Bronchial smooth muscle cell (primary cell): ENCODE data around the gene KRTAP6-3. TPM values are rescaled to one million over a fixed set of nuclear protein-coding genes. Genes with fewer than 3 reads are reported as not detected.

Experiments used
- total RNA-seq: library from RNA; depleted of rRNA; stranded (reverse); fragments of >200 nt; gene quantifications from 2 replicates; pipeline ENCODE4 v1.2.1, GENCODE V29; 2014

Gene KRTAP6-3
- total RNA-seq: not detected in 2 replicates

GRCh38 chr21:30592140-30592539 lies at the start of gene KRTAP6-3:
Gene KRTAP6-3 (plus strand): TSS chr21:30592440. CDS start chr21:30592446, 6 bp downstream.

GRCh38 chr21:30561264-30561895 lies 30.9 kb upstream of the KRTAP6-3 start, which contains the start of gene KRTAP19-7:
Gene KRTAP19-7 (minus strand): TSS chr21:30561314. CDS start chr21:30561289, 25 bp downstream.

GRCh38 chr21:30590297-30590696 lies 1.9 kb upstream of the KRTAP6-3 start, which contains the start of gene KRTAP22-2:
Gene KRTAP22-2 (minus strand): TSS chr21:30590397.

GRCh38 chr21:30598802-30599201 lies 6.6 kb downstream of the KRTAP6-3 start, which contains the start of gene KRTAP6-2:
Gene KRTAP6-2 (minus strand): TSS chr21:30598902. CDS start chr21:30598874, 28 bp downstream.

GRCh38 chr21:30600787-30601186 lies 8.5 kb downstream of the KRTAP6-3 start, which contains the start of gene KRTAP22-1:
Gene KRTAP22-1 (plus strand): TSS chr21:30601087.

GRCh38 chr21:30613836-30614235 lies 21.6 kb downstream of the KRTAP6-3 start, which contains the start of gene KRTAP6-1:
Gene KRTAP6-1 (minus strand): TSS chr21:30613930. CDS start chr21:30613904, 26 bp downstream.

GRCh38 chr21:30616125-30616524 lies 23.9 kb downstream of the KRTAP6-3 start, which contains the start of gene KRTAP20-1:
Gene KRTAP20-1 (plus strand): TSS chr21:30616425. CDS start chr21:30616455, 30 bp downstream.

GRCh38 chr21:30620522-30620921 lies 28.3 kb downstream of the KRTAP6-3 start, which contains the start of gene KRTAP20-4:
Gene KRTAP20-4 (plus strand): TSS chr21:30620627.

GRCh38 chr21:30634906-30635305 lies 42.7 kb downstream of the KRTAP6-3 start, which contains the start of gene KRTAP20-2:
Gene KRTAP20-2 (plus strand): TSS chr21:30635206. CDS start chr21:30635264, 58 bp downstream.

GRCh38 chr21:30642564-30642963 lies 50.3 kb downstream of the KRTAP6-3 start, which contains the start of gene KRTAP20-3:
Gene KRTAP20-3 (plus strand): TSS chr21:30642864.

Other genes with a start within 250 kb of the KRTAP6-3 start
- not detected in 2 replicates for gene KRTAP23-1, start 243.8 kb upstream of the KRTAP6-3 start, total RNA-seq
- not detected in 2 replicates for gene KRTAP13-2, start 220.2 kb upstream of the KRTAP6-3 start, total RNA-seq
- not detected in 2 replicates for gene KRTAP13-1, start 196.4 kb upstream of the KRTAP6-3 start, total RNA-seq
- not detected in 2 replicates for gene KRTAP13-3, start 166.5 kb upstream of the KRTAP6-3 start, total RNA-seq
- gene KRTAP13-4, start 162.2 kb upstream of the KRTAP6-3 start, total RNA-seq: not detected in 2 replicates
- gene KRTAP15-1, start 152.2 kb upstream of the KRTAP6-3 start, total RNA-seq: not detected in 2 replicates
- not detected in 2 replicates for gene KRTAP19-1, start 112.1 kb upstream of the KRTAP6-3 start, total RNA-seq
- gene KRTAP19-2, start 105.0 kb upstream of the KRTAP6-3 start, total RNA-seq: not detected in 2 replicates
- gene KRTAP19-3, start 100.4 kb upstream of the KRTAP6-3 start, total RNA-seq: not detected in 2 replicates
- gene KRTAP19-4, start 95.3 kb upstream of the KRTAP6-3 start, total RNA-seq: not detected in 2 replicates
- not detected in 2 replicates for gene KRTAP19-5, start 90.3 kb upstream of the KRTAP6-3 start, total RNA-seq
- not detected in 2 replicates for gene KRTAP19-6, start 50.6 kb upstream of the KRTAP6-3 start, total RNA-seq
- not detected in 2 replicates for gene KRTAP19-7, start 31.1 kb upstream of the KRTAP6-3 start, total RNA-seq
- not detected in 2 replicates for gene KRTAP22-2, start 2.0 kb upstream of the KRTAP6-3 start, total RNA-seq
- not detected in 2 replicates for gene KRTAP6-2, start 6.5 kb downstream of the KRTAP6-3 start, total RNA-seq
- gene KRTAP22-1, start 8.6 kb downstream of the KRTAP6-3 start, total RNA-seq: not detected in 2 replicates
- not detected in 2 replicates for gene KRTAP6-1, start 21.5 kb downstream of the KRTAP6-3 start, total RNA-seq
- not detected in 2 replicates for gene KRTAP20-1, start 24.0 kb downstream of the KRTAP6-3 start, total RNA-seq
- gene KRTAP20-4, start 28.2 kb downstream of the KRTAP6-3 start, total RNA-seq: not detected in 2 replicates
- not detected in 2 replicates for gene KRTAP20-2, start 42.8 kb downstream of the KRTAP6-3 start, total RNA-seq
- gene KRTAP20-3, start 50.4 kb downstream of the KRTAP6-3 start, total RNA-seq: not detected in 2 replicates
- gene KRTAP21-3, start 126.3 kb downstream of the KRTAP6-3 start, total RNA-seq: not detected in 2 replicates
- not detected in 2 replicates for gene KRTAP21-2, start 154.8 kb downstream of the KRTAP6-3 start, total RNA-seq
- gene KRTAP21-1, start 163.0 kb downstream of the KRTAP6-3 start, total RNA-seq: not detected in 2 replicates
- not detected in 2 replicates for gene KRTAP8-1, start 220.8 kb downstream of the KRTAP6-3 start, total RNA-seq
- gene KRTAP7-1, start 237.3 kb downstream of the KRTAP6-3 start, total RNA-seq: not detected in 2 replicates